HG02981 (cell line): ENCODE results near the gene SEC63.
"Not testable (repeated sequence)": the region's sequence is repeated elsewhere in the genome, so short reads cannot be mapped to it uniquely, and the experiment has no call there.

Experiments used
- ATAC-seq: cut with Tn5 transposase; IDR thresholded peaks from one replicate; pipeline ENCODE4 v1.9.1; 2021; ENCODE audit warnings: mild to moderate bottlenecking, moderate library complexity; ENCODE audit not compliant: unreplicated experiment

Gene SEC63

GRCh38 chr6:107973594-107973993 is 15.6 kb upstream of the SEC63 start:
- no peak for ATAC-seq

GRCh38 chr6:107972413-107973096 is 14.5 kb upstream of the SEC63 start:
- ATAC-seq: no peak

- ATAC-seq: no peak
Measured at GRCh38 chr6:107971181-107971580, 13.2 kb upstream of the SEC63 start.

GRCh38 chr6:107970255-107970654 is 12.2 kb upstream of the SEC63 start:
- no peak for ATAC-seq

- no peak for ATAC-seq
Measured at GRCh38 chr6:107968081-107968480, 10.1 kb upstream of the SEC63 start.

GRCh38 chr6:107965746-107966145 is 7.7 kb upstream of the SEC63 start:
- ATAC-seq: no peak

- ATAC-seq: no peak
Measured at GRCh38 chr6:107962723-107963122, 4.7 kb upstream of the SEC63 start.

GRCh38 chr6:107959392-107959791 is 1.4 kb upstream of the SEC63 start:
- ATAC-seq: no peak

- ATAC-seq: not testable (repeated sequence)
Measured at GRCh38 chr6:107958689-107959362, 818 bp upstream of the SEC63 start.

GRCh38 chr6:107957308-107957908 is 600 bp downstream of the SEC63 start:
- ATAC-seq: peak; percentile 15

GRCh38 chr6:107956586-107957307 is 1.3 kb downstream of the SEC63 start:
- no peak for ATAC-seq

GRCh38 chr6:107956181-107956580 is 1.8 kb downstream of the SEC63 start:
- no peak for ATAC-seq

- ATAC-seq: not testable (repeated sequence)
Measured at GRCh38 chr6:107953858-107954414, 4.1 kb downstream of the SEC63 start.

GRCh38 chr6:107943626-107944439 is 14.2 kb downstream of the SEC63 start:
- no peak for ATAC-seq

- ATAC-seq: no peak
Measured at GRCh38 chr6:107942142-107942541, 15.9 kb downstream of the SEC63 start.

- no peak for ATAC-seq
Measured at GRCh38 chr6:107941627-107942026, 16.4 kb downstream of the SEC63 start.

GRCh38 chr6:107941199-107941598 is 16.8 kb downstream of the SEC63 start:
- no peak for ATAC-seq

GRCh38 chr6:107936910-107937292 is 21.1 kb downstream of the SEC63 start:
- ATAC-seq: not testable (repeated sequence)

GRCh38 chr6:107936162-107936909 is 21.7 kb downstream of the SEC63 start:
- ATAC-seq: peak; percentile 60

- not testable (repeated sequence) for ATAC-seq
Measured at GRCh38 chr6:107934229-107934628, 23.8 kb downstream of the SEC63 start.
